Lung (tissue), 12 donors: Measurements from ENCODE around the gene MAP3K6. TPM values are rescaled to one million over a fixed set of nuclear protein-coding genes. Genes with fewer than 3 reads are reported as not detected.

Experiments
- ATAC-seq: fragments of 200-7000 bp; cut with Tn5 transposase; one replicate; pipeline ENCODE4 v1.9.1; 2020; ENCODE audit warnings: moderate number of reproducible peaks; ENCODE audit not compliant: insufficient read depth, low FRiP score
- DNase-seq, 3 donors: peaks; one replicate each; pipeline ENCODE4 v3.0.0-alpha.2; 2013 to 2017
- H3K27ac ChIP-seq, 2 donors: one replicate each; pipeline ENCODE4 v1.5.1; 2013; ENCODE audit warnings: mild to moderate bottlenecking in 2 of 2, moderate library complexity in 2 of 2, control low read depth in 1 of 2, inconsistent platforms in 1 of 2, low read depth in 1 of 2, low read length in 1 of 2
- H3K27me3 ChIP-seq, 3 donors: one replicate each; pipeline ENCODE4 v1.5.1; 2013; ENCODE audit warnings: low read length in 2 of 3; ENCODE audit not compliant: control insufficient read depth in 3 of 3, insufficient read depth in 3 of 3
- H3K36me3 ChIP-seq, 4 donors: one replicate each; pipeline ENCODE4 v1.5.1; 2013; ENCODE audit warnings: low read length in 4 of 4, mild to moderate bottlenecking in 1 of 4, moderate library complexity in 1 of 4; ENCODE audit not compliant: control insufficient read depth in 4 of 4, insufficient read depth in 4 of 4
- H3K4me1 ChIP-seq, 5 donors: one replicate each; pipeline ENCODE4 v1.5.1; 2013; ENCODE audit warnings: low read length in 5 of 5, mild to moderate bottlenecking in 2 of 5, moderate library complexity in 1 of 5; ENCODE audit not compliant: control insufficient read depth in 5 of 5, insufficient read depth in 5 of 5
- H3K4me3 ChIP-seq: one replicate; pipeline ENCODE4 v1.5.1; 2013; ENCODE audit warnings: mild to moderate bottlenecking, control low read depth, moderate library complexity
- H3K9ac ChIP-seq, 2 donors: one replicate each; pipeline ENCODE4 v1.5.1; 2013; ENCODE audit warnings: low read length in 2 of 2, control low read depth in 1 of 2; ENCODE audit not compliant: insufficient read depth in 1 of 2
- H3K9me3 ChIP-seq, 4 donors: one replicate each; pipeline ENCODE4 v1.5.1; 2013; ENCODE audit warnings: low read length in 3 of 4, mild to moderate bottlenecking in 1 of 4, moderate library complexity in 1 of 4; ENCODE audit not compliant: control insufficient read depth in 4 of 4, insufficient read depth in 3 of 4
- WGBS, 2 donors: extraction: QIAGEN DNeasy Blood & Tissue Kit; methylation state at CpG; one replicate each; pipeline ENCODE4 v1.1.7; 2013; 5-methylcytosine and 5-hydroxymethylcytosine counted together
- polyA plus RNA-seq, 2 donors: library from polyadenylated mRNA; stranded (reverse); fragments of 200-250 nt; gene quantifications; one replicate each; pipeline ENCODE4 v1.2.1, GENCODE V29; 2013
- total RNA-seq, 2 donors: library from RNA; depleted of rRNA in 1 of 2; stranded (reverse); fragments of >200 nt in 1 of 2; gene quantifications; one replicate each; pipeline ENCODE4 v1.2.1, GENCODE V29; 2014 to 2021
- TF ChIP-seq, protein P1 (sequence below): IDR thresholded peaks from 2 replicates; pipeline ENCODE4 v1.5.1; 2012; ENCODE audit warnings: mild to moderate bottlenecking; ENCODE audit errors: control extremely low read depth, extremely low read depth
- donor health status: control.
- donor health status: control.
- donor health status: Bipolar disorder and iron deficiency.
- donor health status: healthy.
- donor health status: DM: yes; HTN: yes; CAD: no.

The MAP3K6 gene
- total and polyA plus RNA-seq, 4 donors, result 17.0 to 96.6 (median 62.8) TPM

DNA sequence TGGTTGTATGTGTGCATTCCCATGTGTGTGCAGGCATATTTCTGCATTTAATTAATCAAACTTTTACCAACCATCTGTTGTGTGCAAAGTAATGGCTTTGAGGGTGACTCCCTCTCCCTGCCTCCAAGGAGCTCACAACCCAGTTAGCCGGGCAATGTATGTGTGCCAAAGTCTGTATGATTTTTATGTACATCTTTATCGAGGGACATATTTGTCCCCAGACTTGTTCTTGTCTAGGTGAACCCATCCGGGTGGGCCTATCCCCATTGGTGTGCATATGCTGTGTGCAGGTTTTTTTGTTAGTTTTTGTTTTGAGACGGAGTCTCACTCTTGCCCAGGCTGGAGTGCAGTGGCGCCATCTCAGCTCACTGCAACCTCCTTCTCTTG is 23.1 kb downstream of the MAP3K6 start:
- Histone ChIP-seq H3K4me3 (no peak overlapping the region), H3K9ac (no peak overlapping the region), H3K4me1 (peaks cover 0 to 9% (median 4%) of the 10 kb centered on the region in 5 donors), H3K36me3 (peaks cover 0 to 2% (median 0%) of the 10 kb centered on the region in 4 donors), H3K27me3 (peaks cover 0 to 1% (median 0%) of the 10 kb centered on the region in 3 donors), H3K27ac (peak overlapping the region in 1 of 2 donors; percentile 87), H3K9me3 (no peaks in the 10 kb centered on the region)
- TF ChIP-seq, protein P1, sequence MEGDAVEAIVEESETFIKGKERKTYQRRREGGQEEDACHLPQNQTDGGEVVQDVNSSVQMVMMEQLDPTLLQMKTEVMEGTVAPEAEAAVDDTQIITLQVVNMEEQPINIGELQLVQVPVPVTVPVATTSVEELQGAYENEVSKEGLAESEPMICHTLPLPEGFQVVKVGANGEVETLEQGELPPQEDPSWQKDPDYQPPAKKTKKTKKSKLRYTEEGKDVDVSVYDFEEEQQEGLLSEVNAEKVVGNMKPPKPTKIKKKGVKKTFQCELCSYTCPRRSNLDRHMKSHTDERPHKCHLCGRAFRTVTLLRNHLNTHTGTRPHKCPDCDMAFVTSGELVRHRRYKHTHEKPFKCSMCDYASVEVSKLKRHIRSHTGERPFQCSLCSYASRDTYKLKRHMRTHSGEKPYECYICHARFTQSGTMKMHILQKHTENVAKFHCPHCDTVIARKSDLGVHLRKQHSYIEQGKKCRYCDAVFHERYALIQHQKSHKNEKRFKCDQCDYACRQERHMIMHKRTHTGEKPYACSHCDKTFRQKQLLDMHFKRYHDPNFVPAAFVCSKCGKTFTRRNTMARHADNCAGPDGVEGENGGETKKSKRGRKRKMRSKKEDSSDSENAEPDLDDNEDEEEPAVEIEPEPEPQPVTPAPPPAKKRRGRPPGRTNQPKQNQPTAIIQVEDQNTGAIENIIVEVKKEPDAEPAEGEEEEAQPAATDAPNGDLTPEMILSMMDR, result no peak
- ATAC-seq, result no peak
- 37 to 54% methylated on average over 5 of the region's 5 CpGs for WGBS, 2 donors
- DNase-seq, result no peak

DNA sequence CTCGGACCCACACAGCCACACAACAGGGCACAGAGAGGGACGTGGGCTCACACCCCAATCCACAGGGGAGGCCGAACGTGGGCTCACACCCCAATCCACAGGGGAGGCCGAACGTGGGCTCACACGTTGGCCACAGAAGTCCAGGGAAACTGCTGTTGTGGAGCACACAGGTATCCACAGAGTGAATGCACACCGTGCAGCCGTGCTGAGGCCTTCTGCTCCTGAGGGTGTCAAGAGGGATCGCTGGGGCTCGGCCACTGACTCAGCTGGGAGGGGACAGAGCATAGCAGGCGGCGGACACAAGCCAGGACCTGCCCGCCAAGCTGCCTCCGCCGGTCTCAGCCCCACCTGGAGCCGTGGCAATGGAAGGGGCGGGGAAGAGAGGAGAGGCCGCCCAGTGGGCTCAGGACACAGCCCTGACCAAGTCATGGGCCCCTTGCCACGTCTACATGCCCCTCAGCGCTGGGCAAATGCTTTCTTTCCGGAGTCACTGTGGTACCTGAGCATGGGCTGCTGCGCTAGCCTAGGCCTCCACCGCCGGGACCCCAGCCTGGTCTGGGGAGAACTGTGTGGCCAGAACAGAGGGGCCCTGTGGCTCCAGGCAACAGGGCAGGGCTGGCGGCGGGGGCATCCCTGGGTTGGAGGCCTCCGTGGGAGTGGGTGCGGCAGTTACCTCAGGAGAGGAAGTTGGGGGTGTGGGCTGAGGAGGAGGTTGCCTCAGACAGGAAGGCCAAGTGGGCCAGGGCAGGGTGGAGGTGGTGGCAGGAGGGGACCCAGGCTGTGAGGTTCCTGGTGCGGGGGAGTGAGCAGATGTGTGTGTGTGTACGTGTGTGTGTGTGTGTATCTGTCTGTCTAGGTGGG is 23.8 kb downstream of the MAP3K6 start:
- peaks cover 0 to 3% (median 0%) of the 10 kb centered on the region in 4 donors for H3K36me3 ChIP-seq
- peaks cover 0 to 9% (median 4%) of the 10 kb centered on the region in 5 donors for H3K4me1 ChIP-seq
- no peaks in the 10 kb centered on the region for H3K27me3 ChIP-seq
- WGBS, 2 donors, result 22 to 36% methylated on average over 31 of the region's 31 CpGs
- H3K27ac ChIP-seq, result peak overlapping the region in 1 of 2 donors; percentile 87
- H3K9me3 ChIP-seq, result no peaks in the 10 kb centered on the region
- peak; percentile 46 for ATAC-seq
- H3K4me3 ChIP-seq, result peak overlapping the region; percentile 22
- no peak for DNase-seq
- TF ChIP-seq, protein P1, result no peak
- peak overlapping the region in 1 of 2 donors; percentile 16 for H3K9ac ChIP-seq

DNA sequence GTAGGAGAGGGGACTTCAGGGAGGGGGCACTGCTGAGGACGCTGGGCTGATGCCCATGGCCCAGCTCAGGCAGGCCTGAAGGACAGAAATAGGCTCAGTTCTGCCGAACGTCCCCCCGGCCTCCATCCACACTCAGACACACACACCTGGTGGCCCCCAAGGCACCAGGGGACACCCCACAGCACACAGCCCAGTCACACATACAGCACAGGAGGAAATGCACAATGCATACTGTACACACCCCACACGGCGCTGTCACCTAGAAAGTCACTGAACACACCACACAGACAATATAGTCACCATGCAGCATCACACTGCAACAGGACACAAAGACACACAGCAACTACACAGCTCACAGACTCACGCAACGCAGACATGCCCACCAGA is 24.4 kb downstream of the MAP3K6 start:
- Histone ChIP-seq H3K4me1 (peaks cover 0 to 9% (median 4%) of the 10 kb centered on the region in 5 donors), H3K4me3 (no peak overlapping the region), H3K9me3 (no peaks in the 10 kb centered on the region), H3K27me3 (no peaks in the 10 kb centered on the region), H3K36me3 (peaks cover 0 to 3% (median 0%) of the 10 kb centered on the region in 4 donors), H3K27ac (peak overlapping the region in 1 of 2 donors; percentile 87), H3K9ac (peak overlapping the region in 1 of 2 donors; percentile 16)
- TF ChIP-seq, protein P1, result no peak
- ATAC-seq, result no peak
- DNase-seq, result no peak
- WGBS, 2 donors, result 33 to 56% methylated on average over 8 of the region's 8 CpGs
